Muscle of arm (tissue), 12 donors: Measurements from ENCODE around the gene MCCC1. TPM values are rescaled to one million over a fixed set of nuclear protein-coding genes. Genes with fewer than 3 reads are reported as not detected.
"Not testable (repeated sequence)": the region's sequence is repeated elsewhere in the genome, so short reads cannot be mapped to it uniquely, and the experiment has no call there.

Experiments used
- DNase-seq: peaks from one replicate; pipeline ENCODE4 v3.0.0-alpha.2; 2013
- polyA plus RNA-seq, 12 donors: library from polyadenylated mRNA; unstranded; fragments of 120-200 nt; gene quantifications; one replicate each; pipeline ENCODE4 v1.2.1, GENCODE V29; 2013; ENCODE audit not compliant: insufficient read length in 12 of 12

Gene MCCC1
- polyA plus RNA-seq, 12 donors, result 11.8 to 24.4 (median 15.7) TPM; not detected in 1

GRCh38 chr3:183108001-183108449, 8.7 kb upstream of the MCCC1 start:
- DNase-seq, result no peak

- not testable (repeated sequence) for DNase-seq
These were observed 8.1 kb upstream of the MCCC1 start for GRCh38 chr3:183107372-183107771.

- no peak for DNase-seq
These were observed 7.3 kb upstream of the MCCC1 start for GRCh38 chr3:183106635-183107034.

- DNase-seq, result not testable (repeated sequence)
These were observed 4.7 kb upstream of the MCCC1 start for GRCh38 chr3:183103950-183104349.

- not testable (repeated sequence) for DNase-seq
These were observed 1.7 kb upstream of the MCCC1 start for GRCh38 chr3:183101040-183101439.

- no peak for DNase-seq
These were observed 1.1 kb upstream of the MCCC1 start for GRCh38 chr3:183100376-183100775.

GRCh38 chr3:183099838-183100204, 525 bp upstream of the MCCC1 start:
- DNase-seq, result no peak

- no peak for DNase-seq
These were observed 715 bp downstream of the MCCC1 start for GRCh38 chr3:183098536-183099025.

- no peak for DNase-seq
These were observed 4.6 kb downstream of the MCCC1 start for GRCh38 chr3:183094711-183095110.

- DNase-seq, result no peak
These were observed 7.0 kb downstream of the MCCC1 start for GRCh38 chr3:183092256-183092655.

GRCh38 chr3:183087184-183087583, 12.1 kb downstream of the MCCC1 start:
- no peak for DNase-seq

- no peak for DNase-seq
These were observed 13.5 kb downstream of the MCCC1 start for GRCh38 chr3:183085634-183086390.

GRCh38 chr3:183082355-183082915, 16.9 kb downstream of the MCCC1 start:
- DNase-seq, result no peak

GRCh38 chr3:183081459-183082183, 17.7 kb downstream of the MCCC1 start:
- no peak for DNase-seq

GRCh38 chr3:183080628-183081027, 18.7 kb downstream of the MCCC1 start:
- DNase-seq, result no peak

- DNase-seq, result no peak
These were observed 24.4 kb downstream of the MCCC1 start for GRCh38 chr3:183074881-183075280.

- DNase-seq, result no peak
These were observed 25.0 kb downstream of the MCCC1 start for GRCh38 chr3:183074261-183074660.

- DNase-seq, result no peak
These were observed 25.5 kb downstream of the MCCC1 start for GRCh38 chr3:183073839-183074238.

- no peak for DNase-seq
These were observed 28.4 kb downstream of the MCCC1 start for GRCh38 chr3:183070892-183071291.

GRCh38 chr3:183069086-183069485, 30.2 kb downstream of the MCCC1 start:
- no peak for DNase-seq

GRCh38 chr3:183066891-183067290, 32.4 kb downstream of the MCCC1 start:
- DNase-seq, result not testable (repeated sequence)

GRCh38 chr3:183064475-183064874, 34.8 kb downstream of the MCCC1 start:
- no peak for DNase-seq
